K562 (cell line): ENCODE measurements around the gene BGN. TPM values are rescaled to one million over a fixed set of nuclear protein-coding genes. Genes with fewer than 3 reads are reported as not detected.

Source experiments
- ATAC-seq: fragments of 200-7000 bp; cut with Tn5 transposase; 3 replicates; pipeline ENCODE4 v1.9.1; 2020; ENCODE audit warnings: moderate library complexity
- BruUV-seq: library from RNA; stranded (reverse); fragments of 400-500 nt; replicated peaks from 2 replicates; lab custom pipeline; 2021; lab: Mats Ljungman, UMichigan
- CTCF ChIA-PET: fragments of 300-600 bp; formaldehyde crosslinking; extraction: SDS; loops from one replicate; lab custom pipeline; 2021; ENCODE audit warnings: low intra/inter-chr PET ratio; lab: Yijun Ruan, JAX
- POLR2A ChIA-PET: fragments of 300-600, 350-650 bp; sonication (Branson Sonifier 250); formaldehyde crosslinking; extraction: SDS; loops from one replicate; lab custom pipeline; 2021; ENCODE audit warnings: antibody characterized with exemption, inconsistent platforms; lab: Yijun Ruan, JAX
- DNase-seq, 4 experiments: peaks; one replicate each; pipeline versions ENCODE4 v3.0.0 to v3.0.0-alpha.2; 2011 to 2018; ENCODE audit warnings: low spot score in 3 of 4, mixed read lengths in 3 of 4; ENCODE audit errors: extremely low read depth in 1 of 4
- FAIRE-seq: peaks from 2 replicates; lab custom pipeline; 2011; peaks lifted over from hg19 to GRCh38; lab: Jason Lieb, UNC
- H2AFZ ChIP-seq: 2 replicates; pipeline ENCODE4 v1.6.0; 2011; ENCODE audit warnings: low read depth, low read length, control low read depth, inconsistent platforms
- H3K27ac ChIP-seq: fragments of 200-600 bp; 3 replicates; pipeline ENCODE4 v1.8.0; 2011; ENCODE audit warnings: low read depth, mild to moderate bottlenecking, control low read depth, inconsistent platforms, low read length, moderate library complexity, mixed read lengths; ENCODE audit errors: extremely low read depth
- H3K27me3 ChIP-seq, 2 experiments: fragments of 300-600 bp in 1 of 2; 2 replicates in 1 of 2; 3 replicates in 1 of 2; pipeline versions ENCODE4 v1.6.0 to v1.8.0; 2011; ENCODE audit warnings: inconsistent platforms in 2 of 2, low read length in 2 of 2, mild to moderate bottlenecking in 1 of 2, mixed read lengths in 1 of 2, moderate library complexity in 1 of 2; ENCODE audit not compliant: control insufficient read depth in 2 of 2, insufficient read depth in 2 of 2
- H3K36me3 ChIP-seq: fragments of 300-600 bp; 3 replicates; pipeline ENCODE4 v1.8.0; 2011; ENCODE audit warnings: mild to moderate bottlenecking, low read length, inconsistent platforms; ENCODE audit not compliant: control insufficient read depth, insufficient read depth
- H3K4me1 ChIP-seq, 2 experiments: fragments of 200-600 bp in 1 of 2; replicated peaks in 1 of 2; 2 replicates in 1 of 2; 3 replicates in 1 of 2; pipeline versions ENCODE4 v1.5.1 to v1.8.0; 2011; ENCODE audit warnings: inconsistent platforms in 2 of 2, low read length in 2 of 2, mild to moderate bottlenecking in 1 of 2, mixed read lengths in 1 of 2, moderate library complexity in 1 of 2; ENCODE audit not compliant: control insufficient read depth in 2 of 2, insufficient read depth in 2 of 2
- H3K4me2 ChIP-seq: 2 replicates; pipeline ENCODE4 v1.6.1; 2011; ENCODE audit warnings: low read length, control low read depth, inconsistent platforms, mixed read lengths; ENCODE audit not compliant: insufficient read depth
- H3K4me3 ChIP-seq: fragments of 200-600 bp; sonication (generic), shearing (Covaris generic); 2 replicates; pipeline ENCODE4 v1.5.1; 2016; ENCODE audit warnings: control low read depth, inconsistent platforms
- H3K79me2 ChIP-seq: fragments of 200-600 bp; 3 replicates; pipeline ENCODE4 v1.8.0; 2011; ENCODE audit warnings: low read length, inconsistent platforms; ENCODE audit not compliant: control insufficient read depth, insufficient read depth
- H3K9ac ChIP-seq, 2 experiments: 2 replicates each; pipeline versions ENCODE4 v1.6.0 to v1.6.1; 2011; ENCODE audit warnings: low read depth in 2 of 2, low read length in 2 of 2, control low read depth in 1 of 2, inconsistent platforms in 1 of 2, mild to moderate bottlenecking in 1 of 2, mixed read lengths in 1 of 2; ENCODE audit not compliant: insufficient read depth in 1 of 2
- H3K9me1 ChIP-seq: one replicate; pipeline ENCODE4 v1.6.0; 2011; ENCODE audit warnings: inconsistent platforms, mild to moderate bottlenecking, low read length, moderate library complexity; ENCODE audit not compliant: control insufficient read depth, insufficient read depth
- H3K9me3 ChIP-seq: replicated peaks from 2 replicates; pipeline ENCODE4 v1.5.1; 2011; ENCODE audit warnings: low read depth, low read length, inconsistent platforms; ENCODE audit not compliant: control insufficient read depth, insufficient read depth
- H4K20me1 ChIP-seq: replicated peaks from 2 replicates; pipeline ENCODE4 v1.6.1; 2011; ENCODE audit warnings: low read length, inconsistent platforms, mixed read lengths; ENCODE audit not compliant: control insufficient read depth, insufficient read depth
- ARNT ChIP-seq, 2 experiments: fragments of 450-650 bp; IDR thresholded peaks; 2 replicates each; pipeline ENCODE4 v1.6.1; 2016; ENCODE audit warnings: mild to moderate bottlenecking in 1 of 2
- FOXP4 ChIP-seq: sonication (generic); formaldehyde crosslinking; IDR thresholded peaks from 2 replicates; pipeline ENCODE4 v1.8.0; 2022; ENCODE audit warnings: mild to moderate bottlenecking, missing genetic modification reagents, borderline replicate concordance
- HDAC3 ChIP-seq: fragments of 450-650 bp; IDR thresholded peaks from 2 replicates; pipeline ENCODE4 v1.6.1; 2018; ENCODE audit warnings: borderline replicate concordance, mild to moderate bottlenecking, moderate library complexity; ENCODE audit not compliant: partially characterized antibody
- HOXB6 ChIP-seq: fragments of 250-450 bp; sonication (Bioruptor Pico); IDR thresholded peaks from 2 replicates; pipeline ENCODE4 v1.5.1; 2022; ENCODE audit warnings: mild to moderate bottlenecking, borderline replicate concordance
- LARP7 ChIP-seq: fragments of 450-650 bp; IDR thresholded peaks from 2 replicates; pipeline ENCODE4 v1.6.1; 2016
- MECOM ChIP-seq: fragments of 250-450 bp; sonication (Bioruptor Pico); IDR thresholded peaks from 2 replicates; pipeline ENCODE4 v1.8.0; 2022; ENCODE audit warnings: inconsistent platforms
- MEF2D ChIP-seq: conservative IDR thresholded peaks from 2 replicates; pipeline ENCODE4 v1.6.1; 2016; ENCODE audit warnings: low read depth, missing genetic modification characterization, missing compliant biosample characterization
- RB1 ChIP-seq: fragments of 450-650 bp; IDR thresholded peaks from 2 replicates; pipeline ENCODE4 v1.6.1; 2017; ENCODE audit warnings: low read depth, mild to moderate bottlenecking
- RBBP5 ChIP-seq: fragments of 200-600 bp; sonication (generic); IDR thresholded peaks from 2 replicates; pipeline ENCODE4 v1.6.1; 2012; ENCODE audit warnings: borderline replicate concordance, mild to moderate bottlenecking, low read length, control low read depth, inconsistent platforms; ENCODE audit not compliant: insufficient read depth, poor library complexity, severe bottlenecking
- SETDB1 ChIP-seq: IDR thresholded peaks from one replicate; pipeline ENCODE4 v1.6.1; 2012; ENCODE audit warnings: low read length, control low read depth, inconsistent platforms
- SREBF2 ChIP-seq: sonication (generic); formaldehyde crosslinking; IDR thresholded peaks from 2 replicates; pipeline ENCODE4 v1.4.0; 2020; ENCODE audit warnings: mild to moderate bottlenecking, missing genetic modification reagents
- WHSC1 ChIP-seq: IDR thresholded peaks from one replicate; pipeline ENCODE4 v1.6.1; 2012; ENCODE audit warnings: low read length, control low read depth, inconsistent platforms
- ZNF12 ChIP-seq: sonication (generic); formaldehyde crosslinking; IDR thresholded peaks from 2 replicates; pipeline ENCODE4 v1.4.0; 2020; ENCODE audit warnings: mild to moderate bottlenecking, missing genetic modification reagents
- ZNF408 ChIP-seq: fragments of 250-450 bp; sonication (Bioruptor Pico); IDR thresholded peaks from 2 replicates; pipeline ENCODE4 v1.4.0; 2020; ENCODE audit warnings: low read depth, mild to moderate bottlenecking, moderate library complexity
- ZNF584 ChIP-seq: fragments of 200-800 bp; sonication (Bioruptor generic); IDR thresholded peaks from 2 replicates; pipeline ENCODE4 v1.6.1; 2016; ENCODE audit warnings: low read depth, mild to moderate bottlenecking, missing genetic modification characterization, missing compliant biosample characterization
- WGBS: fragments of 100-300 bp; shearing (Covaris generic); methylation state at CpG from one replicate; pipeline ENCODE4 v1.1.6; 2016; ENCODE audit warnings: low coverage, mixed read lengths; ENCODE audit not compliant: insufficient coverage; ENCODE audit errors: missing lambda C conversion rate; 5-methylcytosine and 5-hydroxymethylcytosine counted together
- in situ Hi-C: fragments of 300-500 bp; cut with MboI; formaldehyde crosslinking; loops from 4 replicates; pipeline ENCODE4 v1.15.0; 2018; ENCODE audit warnings: inconsistent platforms, mixed read lengths
- intact Hi-C: fragments of 100-400 bp; cut with micrococcal nuclease; formaldehyde crosslinking; loops from 2 replicates; pipeline ENCODE4 v1.14.2; 2022
- polyA plus RNA-seq, 8 experiments: library from polyadenylated mRNA; depleted of rRNA in 4 of 8; stranded (reverse) in 5 of 8; unstranded in 3 of 8; fragments of >200 nt; fragmentation: Nextera tagmentation in 2 of 8; fragmentation: Illumina TruSeq in 1 of 8; extraction: Ambion mirVana in 2 of 8; extraction: Trizol in 1 of 8; gene quantifications; 2 replicates each; pipeline versions ENCODE4 v1.2.1 to v1.2.3, GENCODE V29; 2011 to 2014; ENCODE audit warnings: inconsistent platforms in 1 of 8, missing spikeins in 1 of 8
- total RNA-seq, 7 experiments: library from RNA; depleted of rRNA in 6 of 7; stranded (reverse); fragments of >200 nt in 6 of 7; fragmentation: Illumina TruSeq in 2 of 7; extraction: Trizol in 2 of 7; gene quantifications; 2 replicates each; pipeline versions ENCODE4 v1.2.1 to v1.2.3, GENCODE V29; 2011 to 2021; ENCODE audit warnings: low replicate concordance in 1 of 7

Gene BGN
- total and polyA plus RNA-seq, 9 of the 15 experiments (the other 6 are each of a cell fraction or from before 2014, with no cell fraction given): 0.11 TPM; not detected in 8

GRCh38 chrX:153464116-153464515 is 30.7 kb upstream of the BGN start:
- peaks cover 92% of the 10 kb centered on the region for H3K36me3 ChIP-seq
- H3K4me3 ChIP-seq: no peak overlapping the region
- H3K27ac ChIP-seq: no peak overlapping the region
- in situ Hi-C loops: no loop called here
- no peak overlapping the region for H3K4me2 ChIP-seq
- no TSS peak for BruUV-seq
- H3K79me2 ChIP-seq: peaks cover 17% of the 10 kb centered on the region
- no peak for ATAC-seq
- no peak for FAIRE-seq
- CTCF ChIA-PET: no interaction called here
- H3K9me1 ChIP-seq: peaks cover 3% of the 10 kb centered on the region
- TF ChIP-seq HOXB6 (CRISPR knock-in tag): no peak
- TF ChIP-seq MECOM (CRISPR knock-in tag): no peak
- no peak for TF ChIP-seq LARP7
- no peak for TF ChIP-seq MEF2D (tag)
- TF ChIP-seq WHSC1: no peak
- no peak for TF ChIP-seq ARNT (IDR thresholded peaks at IDR 0.05)
- TF ChIP-seq ZNF584 (CRISPR knock-in tag): no peak
- TF ChIP-seq HDAC3: no peak
- TF ChIP-seq ZNF408 (CRISPR knock-in tag): no peak
- no peak for TF ChIP-seq SETDB1
- TF ChIP-seq RB1: no peak
- TF ChIP-seq RBBP5: no peak
- TF ChIP-seq SREBF2: no peak
- no peak for TF ChIP-seq FOXP4 (CRISPR knock-in tag)
- no peak for TF ChIP-seq ZNF12
- intact Hi-C loops: no loop called here
- no peak overlapping the region for H2AFZ ChIP-seq
- H3K9me3 ChIP-seq: no peaks in the 10 kb centered on the region
- WGBS: 80% methylated on average over 5 of the region's 5 CpGs
- H3K27me3 ChIP-seq: no peaks in the 10 kb centered on the region
- POLR2A ChIA-PET: interaction anchor here (1.1 kb wide), 1 partner anchor 13 kb away, joined by 3 read pairs; no protein-coding TSS in a partner anchor
- DNase-seq: no peak
- peaks cover 11% of the 10 kb centered on the region; the same call in 1 of the 2 replicates for H4K20me1 ChIP-seq
- H3K9ac ChIP-seq: no peak overlapping the region; a peak in 1 of 4 replicates
- H3K4me1 ChIP-seq: peaks cover 0 to 13% of the 10 kb centered on the region in 2 experiments; a peak in 2 of 5 replicates
